Naive thymus-derived CD4-positive, alpha-beta T cell (primary cell): Measurements from ENCODE around the gene RPP21. TPM values are rescaled to one million over a fixed set of nuclear protein-coding genes. Genes with fewer than 3 reads are reported as not detected.

Experiments
- ATAC-seq: fragments of 150-1000 bp; cut with Tn5 transposase; 2 replicates; pipeline ENCODE4 v1.10.0; 2021; ENCODE audit warnings: mild to moderate bottlenecking, moderate library complexity
- CTCF ChIA-PET: fragments of 350-600 bp; sonication (Branson Sonifier 250); formaldehyde crosslinking; loops from one replicate; lab custom pipeline; 2021; ENCODE audit warnings: antibody characterized with exemption; lab: Charles Lee
- POLR2A ChIA-PET: fragments of 350-600 bp; sonication (Branson Sonifier 250); formaldehyde crosslinking; loops from one replicate; lab custom pipeline; 2021; ENCODE audit warnings: antibody characterized with exemption, inconsistent platforms; lab: Charles Lee
- DNase-seq, 9 donors: peaks; one replicate each; pipeline versions ENCODE4 v3.0.0 to v3.0.0-alpha.2; 2020 to 2022; ENCODE audit warnings: mixed read lengths in 1 of 9
- H3K27ac ChIP-seq: one replicate; pipeline ENCODE4 v1.7.0; 2013; ENCODE audit warnings: mild to moderate bottlenecking, low read depth, low read length, moderate library complexity
- H3K27me3 ChIP-seq, 2 donors: one replicate each; pipeline ENCODE4 v1.7.0; 2013; ENCODE audit warnings: low read length in 2 of 2, mild to moderate bottlenecking in 2 of 2, moderate library complexity in 2 of 2; ENCODE audit not compliant: control insufficient read depth in 2 of 2, insufficient read depth in 2 of 2
- H3K36me3 ChIP-seq, 3 experiments: 1 replicate in 2 of 3; 2 replicates in 1 of 3; pipeline ENCODE4 v1.7.0; 2013; ENCODE audit warnings: low read length in 3 of 3, mild to moderate bottlenecking in 3 of 3, moderate library complexity in 1 of 3; ENCODE audit not compliant: insufficient read depth in 3 of 3, control insufficient read depth in 2 of 3
- H3K4me1 ChIP-seq, 2 donors: one replicate each; pipeline ENCODE4 v1.7.0; 2013; ENCODE audit warnings: low read length in 2 of 2, mild to moderate bottlenecking in 2 of 2, moderate library complexity in 1 of 2; ENCODE audit not compliant: control insufficient read depth in 2 of 2, insufficient read depth in 2 of 2
- H3K4me3 ChIP-seq: 2 replicates; pipeline ENCODE4 v1.7.0; 2013; ENCODE audit warnings: mild to moderate bottlenecking, low read length
- H3K9me3 ChIP-seq, 3 experiments: 1 replicate in 2 of 3; 2 replicates in 1 of 3; pipeline ENCODE4 v1.7.0; 2013; ENCODE audit warnings: low read length in 3 of 3; ENCODE audit not compliant: control insufficient read depth in 2 of 3
- H3K27ac Mint-ChIP-seq, 9 donors: one replicate each; pipeline ENCODE4 v1.8.0; 2020 to 2022; ENCODE audit warnings: mixed read lengths in 9 of 9, mild to moderate bottlenecking in 8 of 9, moderate library complexity in 5 of 9, inconsistent platforms in 2 of 9
- H3K27me3 Mint-ChIP-seq, 5 donors: one replicate each; pipeline ENCODE4 v1.8.0; 2021 to 2022; ENCODE audit warnings: mixed read lengths in 5 of 5, mild to moderate bottlenecking in 1 of 5
- H3K36me3 Mint-ChIP-seq, 5 donors: one replicate each; pipeline ENCODE4 v1.8.0; 2020 to 2022; ENCODE audit warnings: mixed read lengths in 5 of 5, mild to moderate bottlenecking in 3 of 5, inconsistent platforms in 1 of 5
- H3K4me1 Mint-ChIP-seq, 7 donors: one replicate each; pipeline ENCODE4 v1.8.0; 2020 to 2022; ENCODE audit warnings: mixed read lengths in 7 of 7, mild to moderate bottlenecking in 3 of 7, inconsistent platforms in 1 of 7
- H3K4me3 Mint-ChIP-seq, 10 donors: one replicate each; pipeline ENCODE4 v1.8.0; 2020 to 2022; ENCODE audit warnings: mild to moderate bottlenecking in 10 of 10, mixed read lengths in 10 of 10, moderate library complexity in 6 of 10, inconsistent platforms in 2 of 10
- H3K9me3 Mint-ChIP-seq, 11 donors: one replicate each; pipeline ENCODE4 v1.8.0; 2020 to 2022; ENCODE audit warnings: mixed read lengths in 11 of 11, mild to moderate bottlenecking in 4 of 11, inconsistent platforms in 1 of 11, moderate library complexity in 1 of 11
- intact Hi-C, 2 donors: fragments of 100-400 bp; cut with micrococcal nuclease; formaldehyde crosslinking; loops; one replicate each; pipeline ENCODE4 v1.15.1; 2023
- polyA plus RNA-seq, 2 donors: library from polyadenylated mRNA; unstranded; fragments of 300-500 nt; fragmentation: Illumina TruSeq; gene quantifications; one replicate each; pipeline ENCODE4 v1.2.3, GENCODE V29; 2021
- total RNA-seq, 6 experiments: library from RNA in 5 of 6; stranded (reverse) in 5 of 6; gene quantifications; 1 replicate in 5 of 6; 2 replicates in 1 of 6; pipeline ENCODE4 v1.2.3 and lab custom pipeline; 2021 to 2026

RPP21 gene
- total and polyA plus RNA-seq, 7 experiments from 2014 or later, result 39.7 to 114 (median 58.5) TPM

DNA sequence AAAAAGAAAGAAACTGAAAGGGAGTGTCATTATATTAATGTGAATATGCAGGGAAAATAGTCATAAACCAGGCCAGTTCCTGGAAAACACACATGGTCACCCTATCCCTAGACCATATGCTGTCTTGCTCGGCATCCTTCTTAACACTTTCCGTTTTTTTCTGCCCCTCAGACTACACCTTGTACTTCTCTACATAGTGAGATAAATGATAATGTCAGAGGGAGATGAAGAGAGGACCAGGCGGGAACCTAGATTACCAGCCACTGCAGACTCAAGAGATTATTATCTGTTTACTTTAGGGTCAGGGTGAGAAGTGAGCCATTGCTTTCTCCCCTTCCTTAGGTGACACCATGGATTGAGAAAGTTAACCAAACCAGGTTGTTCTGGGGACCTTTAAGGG lies 3.7 kb upstream of the RPP21 start:
- H3K4me1 ChIP-seq, result peaks cover 0 to 12% of the 10 kb centered on the region in 2 donors
- H3K4me1 Mint-ChIP-seq, result peaks cover 6 to 16% (median 12%) of the 10 kb centered on the region in 7 donors
- no peak for ATAC-seq
- no peak overlapping the region for H3K4me3 Mint-ChIP-seq
- H3K27ac Mint-ChIP-seq, result no peak overlapping the region
- POLR2A ChIA-PET, result no interaction called here
- no peaks in the 10 kb centered on the region for H3K9me3 ChIP-seq
- H3K9me3 Mint-ChIP-seq, result no peaks in the 10 kb centered on the region
- CTCF ChIA-PET, result interaction anchor here (0.6 kb wide), 1 partner anchor 9 kb away, joined by 4 read pairs; no protein-coding TSS in a partner anchor
- no peak overlapping the region for H3K27ac ChIP-seq
- peaks cover 4 to 61% (median 4%) of the 10 kb centered on the region in 3 experiments for H3K36me3 ChIP-seq
- peaks cover 10 to 43% (median 28%) of the 10 kb centered on the region in 5 donors for H3K36me3 Mint-ChIP-seq
- DNase-seq, result no peak
- H3K4me3 ChIP-seq, result no peak overlapping the region
- no peaks in the 10 kb centered on the region for H3K27me3 Mint-ChIP-seq
- intact Hi-C loops, result no loop called here
- H3K27me3 ChIP-seq, result no peaks in the 10 kb centered on the region

DNA sequence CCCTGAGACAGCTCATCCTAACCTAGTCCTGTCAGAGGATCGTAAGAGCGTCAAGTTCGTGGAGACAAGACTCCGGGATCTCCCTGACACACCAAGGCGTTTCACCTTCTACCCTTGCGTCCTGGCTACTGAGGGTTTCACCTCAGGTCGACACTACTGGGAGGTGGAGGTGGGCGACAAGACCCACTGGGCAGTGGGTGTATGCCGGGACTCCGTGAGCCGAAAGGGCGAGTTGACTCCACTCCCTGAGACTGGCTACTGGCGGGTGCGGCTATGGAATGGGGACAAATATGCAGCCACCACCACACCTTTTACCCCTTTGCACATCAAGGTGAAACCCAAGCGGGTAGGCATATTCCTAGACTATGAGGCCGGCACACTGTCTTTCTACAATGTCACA lies 3.2 kb upstream of the RPP21 start:
- CTCF ChIA-PET, result no interaction called here
- no peaks in the 10 kb centered on the region for H3K9me3 Mint-ChIP-seq
- H3K36me3 Mint-ChIP-seq, result peaks cover 5 to 42% (median 29%) of the 10 kb centered on the region in 5 donors
- Histone ChIP-seq H3K4me3 (no peak overlapping the region), H3K36me3 (peaks cover 0 to 60% (median 4%) of the 10 kb centered on the region in 3 experiments), H3K27me3 (no peaks in the 10 kb centered on the region), H3K27ac (no peak overlapping the region), H3K9me3 (no peaks in the 10 kb centered on the region), H3K4me1 (peaks cover 0 to 12% of the 10 kb centered on the region in 2 donors)
- no peaks in the 10 kb centered on the region for H3K27me3 Mint-ChIP-seq
- no peak overlapping the region for H3K27ac Mint-ChIP-seq
- no peak for ATAC-seq
- peaks cover 6 to 20% (median 16%) of the 10 kb centered on the region in 7 donors for H3K4me1 Mint-ChIP-seq
- POLR2A ChIA-PET, result no interaction called here
- no peak overlapping the region for H3K4me3 Mint-ChIP-seq
- intact Hi-C loops, result no loop called here
- DNase-seq, result no peak

DNA sequence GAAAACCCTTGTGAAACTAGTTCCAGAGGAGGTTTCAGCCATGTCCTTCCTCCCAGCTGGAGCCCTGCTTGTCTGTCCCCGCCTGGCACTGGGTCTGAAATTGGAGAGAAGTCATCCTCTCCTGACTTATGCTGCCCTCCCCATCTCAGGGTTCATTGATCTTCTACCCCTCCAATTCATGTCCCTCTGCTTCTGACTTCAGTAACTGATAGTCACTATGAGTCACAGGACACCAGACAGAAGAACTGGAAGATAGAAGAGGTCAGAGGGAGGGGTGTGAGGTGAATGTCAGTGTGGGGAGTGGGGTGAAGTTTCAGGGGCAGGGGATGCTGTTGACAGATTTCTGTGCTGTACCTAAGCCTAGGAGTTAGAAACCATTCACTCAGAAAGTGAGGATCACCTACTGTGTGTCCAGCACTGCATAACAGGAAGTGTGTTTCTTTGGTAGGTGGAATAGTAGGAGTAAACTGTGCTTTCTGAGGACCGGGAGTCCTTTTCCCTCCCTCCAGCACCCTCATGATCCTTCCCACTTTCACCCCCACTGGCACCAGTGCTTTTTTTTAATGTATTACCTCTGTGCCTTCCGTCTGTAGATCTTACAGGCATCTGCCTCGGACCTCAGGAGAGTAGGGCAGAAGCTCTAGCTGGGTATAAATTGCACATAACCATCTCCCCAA lies 627 bp upstream of the RPP21 start:
- H3K27ac ChIP-seq, result peak overlapping the region; percentile 97
- peak overlapping the region in 8 of 9 donors; percentile 84 to 97 (median 90) for H3K27ac Mint-ChIP-seq
- H3K36me3 ChIP-seq, result peaks cover 0 to 55% (median 4%) of the 10 kb centered on the region in 3 experiments
- POLR2A ChIA-PET, result interaction anchor here (0.6 to 1.4 kb wide), 4 partner anchors 10 to 854 kb away, joined by 3 to 5 read pairs (median 4); partner anchors contain the start of gene TRIM39
- no peaks in the 10 kb centered on the region for H3K27me3 ChIP-seq
- H3K4me1 Mint-ChIP-seq, result peaks cover 12 to 32% (median 23%) of the 10 kb centered on the region in 7 donors
- H3K27me3 Mint-ChIP-seq, result peaks cover 0 to 2% (median 0%) of the 10 kb centered on the region in 5 donors
- peak overlapping the region; percentile 77 for H3K4me3 ChIP-seq
- peaks cover 5 to 34% (median 24%) of the 10 kb centered on the region in 5 donors for H3K36me3 Mint-ChIP-seq
- intact Hi-C loops, result no loop called here
- H3K4me1 ChIP-seq, result peaks cover 0 to 12% of the 10 kb centered on the region in 2 donors
- CTCF ChIA-PET, result no interaction called here
- H3K9me3 ChIP-seq, result no peaks in the 10 kb centered on the region
- no peak for ATAC-seq
- H3K4me3 Mint-ChIP-seq, result peak overlapping the region; percentile 73 to 93 (median 88)
- no peaks in the 10 kb centered on the region for H3K9me3 Mint-ChIP-seq
- DNase-seq, result no peak

DNA sequence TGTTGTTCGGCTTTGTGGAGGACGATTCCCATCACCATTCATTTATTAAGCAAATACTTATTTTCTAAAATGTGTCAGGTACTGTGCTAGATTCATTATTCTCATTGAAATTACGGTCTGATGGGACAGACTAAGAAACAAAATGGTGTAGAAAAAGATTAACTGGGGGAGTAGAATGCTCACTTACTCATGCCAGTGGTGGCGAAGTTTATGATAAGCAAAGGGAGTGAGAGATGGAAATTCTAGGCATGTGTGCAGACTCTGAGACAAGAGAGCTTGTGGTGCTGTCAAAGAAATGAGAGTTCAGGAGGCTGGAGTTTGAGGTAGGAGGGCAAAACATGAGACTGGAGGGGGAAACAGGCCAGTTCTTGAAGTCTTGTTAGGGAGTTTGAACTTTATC lies 896 bp downstream of the RPP21 start:
- ATAC-seq (no peak), DNase-seq (no peak)
- no peaks in the 10 kb centered on the region for H3K27me3 ChIP-seq
- Mint-ChIP-seq H3K36me3 (peaks cover 5 to 24% (median 23%) of the 10 kb centered on the region in 5 donors), H3K27ac (peak overlapping the region; percentile 73 to 97 (median 89)), H3K4me1 (peaks cover 12 to 39% (median 31%) of the 10 kb centered on the region in 7 donors), H3K4me3 (peak overlapping the region; percentile 81 to 94 (median 89)), H3K27me3 (peaks cover 0 to 13% (median 0%) of the 10 kb centered on the region in 5 donors), H3K9me3 (no peaks in the 10 kb centered on the region)
- no peaks in the 10 kb centered on the region for H3K9me3 ChIP-seq
- CTCF ChIA-PET, result no interaction called here
- POLR2A ChIA-PET, result interaction anchor here (0.9 to 1.5 kb wide), 2 partner anchors 19 to 142 kb away, joined by 3 to 5 read pairs; partner anchors contain the start of gene TRIM39
- peak overlapping the region; percentile 97 for H3K27ac ChIP-seq
- H3K4me1 ChIP-seq, result peaks cover 4 to 12% of the 10 kb centered on the region in 2 donors
- H3K4me3 ChIP-seq, result peak overlapping the region; percentile 23
- peaks cover 0 to 40% (median 0%) of the 10 kb centered on the region in 3 experiments for H3K36me3 ChIP-seq
- intact Hi-C loops, result loop anchor here (1.0 to 5.0 kb wide), 7 partner anchors 11 to 279 kb away; partner anchors contain the start of genes TRIM26 (in 2 of the 2), TRIM39 (in 2 of the 2), GNL1 (in 1 of the 2) and PPP1R11 (in 1 of the 2)

DNA sequence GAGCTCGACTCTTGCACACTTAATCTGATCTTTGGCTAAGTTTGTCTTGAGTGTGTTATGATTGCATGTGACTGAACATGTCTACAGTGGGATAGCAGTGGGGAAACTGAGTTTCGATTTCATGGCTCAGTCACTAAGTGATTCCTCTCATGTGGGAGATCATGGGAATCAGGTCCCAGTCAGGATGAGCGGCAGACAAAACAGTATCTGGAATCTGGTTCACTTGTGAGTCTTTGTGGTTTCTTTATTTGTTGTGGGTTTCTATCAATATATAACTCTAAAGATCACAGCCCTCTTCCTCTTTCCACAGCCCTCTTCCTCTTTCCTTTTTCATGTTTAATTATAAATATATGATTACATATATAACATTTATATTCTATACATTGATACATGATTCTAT lies 4.0 kb downstream of the RPP21 start:
- H3K27me3 Mint-ChIP-seq, result peaks cover 0 to 40% (median 0%) of the 10 kb centered on the region in 5 donors
- Histone ChIP-seq H3K4me3 (no peak overlapping the region), H3K9me3 (no peaks in the 10 kb centered on the region), H3K36me3 (peaks cover 0 to 22% (median 0%) of the 10 kb centered on the region in 3 experiments), H3K27ac (no peak overlapping the region), H3K27me3 (no peaks in the 10 kb centered on the region), H3K4me1 (peaks cover 4 to 12% of the 10 kb centered on the region in 2 donors)
- ATAC-seq, result no peak
- H3K9me3 Mint-ChIP-seq, result no peaks in the 10 kb centered on the region
- no peak overlapping the region for H3K4me3 Mint-ChIP-seq
- POLR2A ChIA-PET, result interaction anchor here (2.1 kb wide), 1 partner anchor 23 kb away, joined by 5 read pairs; the partner anchor contains the start of gene TRIM39
- CTCF ChIA-PET, result no interaction called here
- intact Hi-C loops, result loop anchor here in 1 of 2 donors (5.0 kb wide), 2 partner anchors 137 to 282 kb away; partner anchors contain the start of genes PPP1R11 and TRIM26
- H3K4me1 Mint-ChIP-seq, result peaks cover 12 to 39% (median 35%) of the 10 kb centered on the region in 7 donors
- peaks cover 0 to 16% (median 10%) of the 10 kb centered on the region in 5 donors for H3K36me3 Mint-ChIP-seq
- peak overlapping the region in 2 of 9 donors; percentile 1 to 17 for H3K27ac Mint-ChIP-seq
- no peak for DNase-seq

DNA sequence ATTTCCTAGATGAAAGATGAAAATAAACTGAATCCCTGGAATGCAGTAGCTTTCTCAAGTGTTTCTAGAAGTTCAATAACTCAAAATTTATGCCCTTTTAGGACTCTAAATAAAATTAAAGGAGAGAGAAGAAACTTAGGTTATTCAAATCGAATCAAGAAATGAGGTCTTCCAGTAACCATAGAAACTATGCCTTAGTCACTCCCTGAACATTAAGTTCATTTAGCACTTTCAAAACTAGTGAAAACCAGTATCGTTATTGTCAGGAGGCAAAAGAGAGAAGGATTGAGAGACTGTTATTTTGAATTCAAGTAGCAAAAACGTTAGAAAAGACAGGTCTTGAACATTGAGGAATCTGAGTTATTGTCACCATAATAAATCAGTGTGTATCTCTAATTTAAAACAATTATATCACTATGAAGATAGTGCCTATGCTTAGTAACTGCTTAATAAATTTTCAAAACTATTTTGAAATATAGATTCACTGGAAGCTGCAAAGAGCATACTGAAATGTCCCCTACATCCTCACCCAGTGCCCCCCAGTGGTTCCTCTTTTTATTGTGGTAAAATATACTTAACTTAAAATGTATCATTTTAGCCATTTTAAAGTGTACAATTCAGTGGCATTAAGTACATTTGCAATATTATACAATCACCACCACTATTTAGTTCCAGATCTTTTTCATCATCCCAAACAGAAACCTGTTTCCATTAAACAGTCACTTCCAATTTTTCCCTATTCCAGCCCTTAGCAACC lies 4.6 kb downstream of the RPP21 start:
- Histone ChIP-seq H3K9me3 (no peaks in the 10 kb centered on the region), H3K36me3 (peaks cover 0 to 22% (median 0%) of the 10 kb centered on the region in 3 experiments), H3K4me1 (peaks cover 4 to 9% of the 10 kb centered on the region in 2 donors), H3K27me3 (no peaks in the 10 kb centered on the region), H3K4me3 (no peak overlapping the region), H3K27ac (no peak overlapping the region)
- ChIA-PET POLR2A (interaction anchor here (2.1 kb wide), 1 partner anchor 23 kb away, joined by 5 read pairs; the partner anchor contains the start of gene TRIM39), CTCF (interaction anchor here (1.1 kb wide), 1 partner anchor 8 kb away, joined by 4 read pairs; no protein-coding TSS in a partner anchor)
- peaks cover 12 to 38% (median 34%) of the 10 kb centered on the region in 7 donors for H3K4me1 Mint-ChIP-seq
- H3K4me3 Mint-ChIP-seq, result no peak overlapping the region
- peaks cover 0 to 46% (median 0%) of the 10 kb centered on the region in 5 donors for H3K27me3 Mint-ChIP-seq
- DNase-seq (no peak), ATAC-seq (no peak)
- H3K36me3 Mint-ChIP-seq, result peaks cover 0 to 16% (median 10%) of the 10 kb centered on the region in 5 donors
- intact Hi-C loops, result loop anchor here in 1 of 2 donors (5.0 kb wide), 2 partner anchors 137 to 282 kb away; partner anchors contain the start of genes PPP1R11 and TRIM26
- H3K9me3 Mint-ChIP-seq, result no peaks in the 10 kb centered on the region
- H3K27ac Mint-ChIP-seq, result no peak overlapping the region
